ENCODE measurements around the gene ZFX.

Gene ZFX

GRCh38 chrX:24210190-24210589, 60.7 kb downstream of the ZFX start:
- Histone ChIP-seq H3K27me3 (ENCODE audit: insufficient read depth, poor library complexity, severe bottlenecking) (no peaks in the 10 kb centered on the region), H3K27ac (replicated peaks) (no peak overlapping the region), H3K4me3 (replicated peaks; ENCODE audit: insufficient read depth, low read length) (no peak overlapping the region)
- no peak for TF ChIP-seq POLR2AphosphoS5 (IDR thresholded peaks at IDR 0.05; ENCODE audit: low read depth)
- TF ChIP-seq CTCF (IDR thresholded peaks at IDR 0.05; ENCODE audit: insufficient read depth, low read length), result no peak
- TF ChIP-seq GABPA (IDR thresholded peaks at IDR 0.05; ENCODE audit: low read depth), result no peak
- TF ChIP-seq REST (IDR thresholded peaks at IDR 0.05; ENCODE audit: insufficient replicate concordance, low read depth), result no peak
- no peak for TF ChIP-seq SPI1 (IDR thresholded peaks at IDR 0.05; ENCODE audit: borderline replicate concordance, low read depth)
- DNase-seq (ENCODE audit: low read depth in 1 of 2, low spot score in 1 of 2), result no peak

- Histone ChIP-seq H3K4me3 (replicated peaks; ENCODE audit: insufficient read depth, low read length) (no peak overlapping the region), H3K27me3 (ENCODE audit: insufficient read depth, poor library complexity, severe bottlenecking) (no peaks in the 10 kb centered on the region), H3K27ac (replicated peaks) (no peak overlapping the region)
- DNase-seq (ENCODE audit: low read depth in 1 of 2, low spot score in 1 of 2), result no peak
- TF ChIP-seq REST (IDR thresholded peaks at IDR 0.05; ENCODE audit: insufficient replicate concordance, low read depth), result no peak
- no peak for TF ChIP-seq CTCF (IDR thresholded peaks at IDR 0.05; ENCODE audit: insufficient read depth, low read length)
- no peak for TF ChIP-seq POLR2AphosphoS5 (IDR thresholded peaks at IDR 0.05; ENCODE audit: low read depth)
- no peak for TF ChIP-seq GABPA (IDR thresholded peaks at IDR 0.05; ENCODE audit: low read depth)
- TF ChIP-seq SPI1 (IDR thresholded peaks at IDR 0.05; ENCODE audit: borderline replicate concordance, low read depth), result no peak
Observed at GRCh38 chrX:24214568-24214967, 65.0 kb downstream of the ZFX start.

- no peak for DNase-seq (ENCODE audit: low read depth in 1 of 2, low spot score in 1 of 2)
- TF ChIP-seq GABPA (IDR thresholded peaks at IDR 0.05; ENCODE audit: low read depth) (no peak), CTCF (IDR thresholded peaks at IDR 0.05; ENCODE audit: insufficient read depth, low read length) (no peak), SPI1 (IDR thresholded peaks at IDR 0.05; ENCODE audit: borderline replicate concordance, low read depth) (no peak), REST (IDR thresholded peaks at IDR 0.05; ENCODE audit: insufficient replicate concordance, low read depth) (no peak), POLR2AphosphoS5 (IDR thresholded peaks at IDR 0.05; ENCODE audit: low read depth) (no peak)
- Histone ChIP-seq H3K27me3 (ENCODE audit: insufficient read depth, poor library complexity, severe bottlenecking) (no peaks in the 10 kb centered on the region), H3K4me3 (replicated peaks; ENCODE audit: insufficient read depth, low read length) (no peak overlapping the region), H3K27ac (replicated peaks) (no peak overlapping the region)
Observed at GRCh38 chrX:24215272-24215671, 65.7 kb downstream of the ZFX start.

All from HL-60 (cell line).